K562 (cell line): ENCODE data around the gene SMIM21. TPM values are rescaled to one million over a fixed set of nuclear protein-coding genes. Genes with fewer than 3 reads are reported as not detected.

ENCODE experiments used
- ATAC-seq: fragments of 200-7000 bp; cut with Tn5 transposase; 3 replicates; pipeline ENCODE4 v1.9.1; 2020; ENCODE audit warnings: moderate library complexity
- BruUV-seq: library from RNA; stranded (reverse); fragments of 400-500 nt; replicated peaks from 2 replicates; lab custom pipeline; 2021; lab: Mats Ljungman, UMichigan
- CTCF ChIA-PET: fragments of 300-600 bp; formaldehyde crosslinking; extraction: SDS; loops from one replicate; lab custom pipeline; 2021; ENCODE audit warnings: low intra/inter-chr PET ratio; lab: Yijun Ruan, JAX
- POLR2A ChIA-PET: fragments of 300-600, 350-650 bp; sonication (Branson Sonifier 250); formaldehyde crosslinking; extraction: SDS; loops from one replicate; lab custom pipeline; 2021; ENCODE audit warnings: antibody characterized with exemption, inconsistent platforms; lab: Yijun Ruan, JAX
- DNase-seq, 4 experiments: peaks; one replicate each; pipeline versions ENCODE4 v3.0.0 to v3.0.0-alpha.2; 2011 to 2018; ENCODE audit warnings: low spot score in 3 of 4, mixed read lengths in 3 of 4; ENCODE audit errors: extremely low read depth in 1 of 4
- FAIRE-seq: peaks from 2 replicates; lab custom pipeline; 2011; peaks lifted over from hg19 to GRCh38; lab: Jason Lieb, UNC
- H2AFZ ChIP-seq: 2 replicates; pipeline ENCODE4 v1.6.0; 2011; ENCODE audit warnings: low read depth, low read length, control low read depth, inconsistent platforms
- H3K27ac ChIP-seq: fragments of 200-600 bp; 3 replicates; pipeline ENCODE4 v1.8.0; 2011; ENCODE audit warnings: low read depth, mild to moderate bottlenecking, control low read depth, inconsistent platforms, low read length, moderate library complexity, mixed read lengths; ENCODE audit errors: extremely low read depth
- H3K27me3 ChIP-seq, 2 experiments: fragments of 300-600 bp in 1 of 2; 2 replicates in 1 of 2; 3 replicates in 1 of 2; pipeline versions ENCODE4 v1.6.0 to v1.8.0; 2011; ENCODE audit warnings: inconsistent platforms in 2 of 2, low read length in 2 of 2, mild to moderate bottlenecking in 1 of 2, mixed read lengths in 1 of 2, moderate library complexity in 1 of 2; ENCODE audit not compliant: control insufficient read depth in 2 of 2, insufficient read depth in 2 of 2
- H3K36me3 ChIP-seq: fragments of 300-600 bp; 3 replicates; pipeline ENCODE4 v1.8.0; 2011; ENCODE audit warnings: mild to moderate bottlenecking, low read length, inconsistent platforms; ENCODE audit not compliant: control insufficient read depth, insufficient read depth
- H3K4me1 ChIP-seq, 2 experiments: fragments of 200-600 bp in 1 of 2; replicated peaks in 1 of 2; 2 replicates in 1 of 2; 3 replicates in 1 of 2; pipeline versions ENCODE4 v1.5.1 to v1.8.0; 2011; ENCODE audit warnings: inconsistent platforms in 2 of 2, low read length in 2 of 2, mild to moderate bottlenecking in 1 of 2, mixed read lengths in 1 of 2, moderate library complexity in 1 of 2; ENCODE audit not compliant: control insufficient read depth in 2 of 2, insufficient read depth in 2 of 2
- H3K4me2 ChIP-seq: 2 replicates; pipeline ENCODE4 v1.6.1; 2011; ENCODE audit warnings: low read length, control low read depth, inconsistent platforms, mixed read lengths; ENCODE audit not compliant: insufficient read depth
- H3K4me3 ChIP-seq: fragments of 200-600 bp; sonication (generic), shearing (Covaris generic); 2 replicates; pipeline ENCODE4 v1.5.1; 2016; ENCODE audit warnings: control low read depth, inconsistent platforms
- H3K79me2 ChIP-seq: fragments of 200-600 bp; 3 replicates; pipeline ENCODE4 v1.8.0; 2011; ENCODE audit warnings: low read length, inconsistent platforms; ENCODE audit not compliant: control insufficient read depth, insufficient read depth
- H3K9ac ChIP-seq, 2 experiments: 2 replicates each; pipeline versions ENCODE4 v1.6.0 to v1.6.1; 2011; ENCODE audit warnings: low read depth in 2 of 2, low read length in 2 of 2, control low read depth in 1 of 2, inconsistent platforms in 1 of 2, mild to moderate bottlenecking in 1 of 2, mixed read lengths in 1 of 2; ENCODE audit not compliant: insufficient read depth in 1 of 2
- H3K9me1 ChIP-seq: one replicate; pipeline ENCODE4 v1.6.0; 2011; ENCODE audit warnings: inconsistent platforms, mild to moderate bottlenecking, low read length, moderate library complexity; ENCODE audit not compliant: control insufficient read depth, insufficient read depth
- H3K9me3 ChIP-seq: replicated peaks from 2 replicates; pipeline ENCODE4 v1.5.1; 2011; ENCODE audit warnings: low read depth, low read length, inconsistent platforms; ENCODE audit not compliant: control insufficient read depth, insufficient read depth
- H4K20me1 ChIP-seq: replicated peaks from 2 replicates; pipeline ENCODE4 v1.6.1; 2011; ENCODE audit warnings: low read length, inconsistent platforms, mixed read lengths; ENCODE audit not compliant: control insufficient read depth, insufficient read depth
- BRD4 ChIP-seq: fragments of 200-600 bp; sonication (generic); IDR thresholded peaks from 2 replicates; pipeline ENCODE4 v1.6.1; 2017; ENCODE audit warnings: inconsistent platforms
- CBX5 ChIP-seq: IDR thresholded peaks from 2 replicates; pipeline ENCODE4 v1.6.1; 2014; ENCODE audit warnings: low read depth, borderline replicate concordance
- CREB1 ChIP-seq, 2 experiments: sonication (generic) in 1 of 2; formaldehyde crosslinking in 1 of 2; IDR thresholded peaks; 2 replicates each; pipeline versions ENCODE4 v1.6.1 to v1.8.0; 2012 to 2022; ENCODE audit warnings: inconsistent platforms in 1 of 2, mild to moderate bottlenecking in 1 of 2, missing genetic modification reagents in 1 of 2, moderate library complexity in 1 of 2
- DIDO1 ChIP-seq: fragments of 450-650 bp; IDR thresholded peaks from 2 replicates; pipeline ENCODE4 v1.6.1; 2016; ENCODE audit warnings: low read depth, missing biosample characterization, missing genetic modification characterization
- GTF2A2 ChIP-seq: IDR thresholded peaks from 2 replicates; pipeline ENCODE4 v1.6.1; 2016; ENCODE audit warnings: mild to moderate bottlenecking, missing genetic modification characterization, missing compliant biosample characterization
- LEF1 ChIP-seq: fragments of 450-650 bp; IDR thresholded peaks from 2 replicates; pipeline ENCODE4 v1.6.1; 2016; ENCODE audit warnings: mild to moderate bottlenecking
- NUFIP1 ChIP-seq: fragments of 450-650 bp; IDR thresholded peaks from 2 replicates; pipeline ENCODE4 v1.6.1; 2018; ENCODE audit not compliant: partially characterized antibody
- POLR2AphosphoS5 ChIP-seq: IDR thresholded peaks from 2 replicates; pipeline ENCODE4 v1.6.1; 2011; ENCODE audit warnings: mild to moderate bottlenecking, low read depth, low read length, moderate library complexity; ENCODE audit not compliant: control insufficient read depth, insufficient read depth
- PTRF ChIP-seq: fragments of 450-650 bp; IDR thresholded peaks from 2 replicates; pipeline ENCODE4 v1.6.1; 2016; ENCODE audit warnings: mild to moderate bottlenecking, missing genetic modification characterization, missing compliant biosample characterization
- STAT5B ChIP-seq: fragments of 250-450 bp; sonication (Bioruptor Pico); IDR thresholded peaks from 2 replicates; pipeline ENCODE4 v1.8.0; 2021; ENCODE audit warnings: mild to moderate bottlenecking, inconsistent platforms
- WGBS: fragments of 100-300 bp; shearing (Covaris generic); methylation state at CpG from one replicate; pipeline ENCODE4 v1.1.6; 2016; ENCODE audit warnings: low coverage, mixed read lengths; ENCODE audit not compliant: insufficient coverage; ENCODE audit errors: missing lambda C conversion rate; 5-methylcytosine and 5-hydroxymethylcytosine counted together
- in situ Hi-C: fragments of 300-500 bp; cut with MboI; formaldehyde crosslinking; loops from 4 replicates; pipeline ENCODE4 v1.15.0; 2018; ENCODE audit warnings: inconsistent platforms, mixed read lengths
- intact Hi-C: fragments of 100-400 bp; cut with micrococcal nuclease; formaldehyde crosslinking; loops from 2 replicates; pipeline ENCODE4 v1.14.2; 2022
- polyA plus RNA-seq, 8 experiments: library from polyadenylated mRNA; depleted of rRNA in 4 of 8; stranded (reverse) in 5 of 8; unstranded in 3 of 8; fragments of >200 nt; fragmentation: Nextera tagmentation in 2 of 8; fragmentation: Illumina TruSeq in 1 of 8; extraction: Ambion mirVana in 2 of 8; extraction: Trizol in 1 of 8; gene quantifications; 2 replicates each; pipeline versions ENCODE4 v1.2.1 to v1.2.3, GENCODE V29; 2011 to 2014; ENCODE audit warnings: inconsistent platforms in 1 of 8, missing spikeins in 1 of 8
- total RNA-seq, 7 experiments: library from RNA; depleted of rRNA in 6 of 7; stranded (reverse); fragments of >200 nt in 6 of 7; fragmentation: Illumina TruSeq in 2 of 7; extraction: Trizol in 2 of 7; gene quantifications; 2 replicates each; pipeline versions ENCODE4 v1.2.1 to v1.2.3, GENCODE V29; 2011 to 2021; ENCODE audit warnings: low replicate concordance in 1 of 7

SMIM21 gene
- total and polyA plus RNA-seq, 9 of the 15 experiments (the other 6 are each of a cell fraction or from before 2014, with no cell fraction given), result not detected

DNA sequence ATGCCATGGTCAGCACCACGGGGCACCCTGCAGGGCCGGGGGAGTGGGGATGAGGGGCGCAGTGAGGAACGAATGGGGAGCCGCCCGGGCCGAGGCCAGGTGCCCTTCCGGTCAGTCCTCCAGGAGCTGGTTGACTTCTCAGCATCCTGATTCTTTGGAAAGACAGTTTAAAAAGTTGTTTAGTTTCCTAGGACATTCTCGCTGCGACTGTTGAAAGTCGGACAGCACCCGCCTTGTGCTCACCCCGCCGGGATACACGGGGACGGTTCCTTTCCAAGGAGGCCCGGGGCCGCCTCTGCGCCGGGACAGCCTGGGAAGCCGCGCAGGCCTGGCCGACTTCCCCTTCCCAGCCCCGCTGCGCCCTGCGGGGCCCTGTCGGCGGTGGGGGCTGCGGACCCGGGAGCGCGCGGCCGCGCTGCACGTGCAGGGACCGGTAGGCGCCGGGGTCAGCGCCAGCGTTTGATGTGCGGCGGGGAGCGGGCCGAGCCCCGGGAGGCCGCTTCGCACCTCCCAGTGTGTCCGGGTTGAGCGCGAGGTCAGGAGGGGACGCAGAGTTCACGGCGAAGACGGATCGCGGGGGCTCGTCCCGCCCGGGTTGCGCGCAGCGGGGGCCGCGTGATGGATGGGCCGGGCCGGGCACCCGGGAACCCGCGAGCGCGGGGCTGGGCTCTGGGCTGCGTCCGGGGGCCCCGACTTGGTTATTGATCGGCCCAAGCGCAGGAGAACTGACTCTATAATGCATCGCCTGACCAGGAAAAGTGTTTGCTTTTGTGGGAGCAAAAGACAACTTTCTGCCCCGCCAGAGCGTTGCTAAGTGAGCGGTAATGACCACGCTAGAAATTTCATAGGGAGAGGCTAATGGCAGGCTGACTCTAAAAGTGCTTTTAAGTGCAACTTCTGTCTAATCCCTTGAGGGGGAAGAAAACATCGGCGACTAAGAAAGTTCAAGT, 28.0 kb upstream of the SMIM21 start:
- no peak for FAIRE-seq

More for the DNA sequence above, 28.0 kb upstream of the SMIM21 start:
- H3K9me1 ChIP-seq, result no peaks in the 10 kb centered on the region
- H3K36me3 ChIP-seq, result no peaks in the 10 kb centered on the region
- ChIA-PET POLR2A (no interaction called here), CTCF (no interaction called here)
- no peak overlapping the region for H3K4me3 ChIP-seq
- in situ Hi-C loops, result no loop called here
- intact Hi-C loops, result no loop called here
- ATAC-seq, result no peak
- no peaks in the 10 kb centered on the region for H3K79me2 ChIP-seq
- no peak overlapping the region for H3K4me2 ChIP-seq
- no peak overlapping the region for H2AFZ ChIP-seq
- WGBS, result 9% methylated on average over 17 of the region's 84 CpGs
- H4K20me1 ChIP-seq, result no peaks in the 10 kb centered on the region
- H3K27ac ChIP-seq, result no peak overlapping the region
- no peaks in the 10 kb centered on the region for H3K4me1 ChIP-seq
- no peak for TF ChIP-seq NUFIP1
- no peak for TF ChIP-seq BRD4
- TF ChIP-seq GTF2A2, result no peak
- TF ChIP-seq LEF1, result no peak
- no peak for TF ChIP-seq CREB1 (IDR thresholded peaks at IDR 0.05)
- TF ChIP-seq CREB1 (CRISPR knock-in tag; IDR thresholded peaks at IDR 0.05), result no peak
- TF ChIP-seq CBX5, result no peak
- no peak for TF ChIP-seq STAT5B (CRISPR knock-in tag)
- TF ChIP-seq POLR2AphosphoS5, result no peak
- no peak for TF ChIP-seq DIDO1 (tag)
- TF ChIP-seq PTRF (tag), result no peak
- TF ChIP-seq, all 486 proteins: peak for 0
- no TSS peak for BruUV-seq
- DNase-seq, result no peak
- Histone ChIP-seq H3K9me3 (no peaks in the 10 kb centered on the region), H3K27me3 (peaks cover 2 to 18% of the 10 kb centered on the region in 2 experiments; a peak in 3 of 5 replicates), H3K9ac (no peak overlapping the region)
